Activated CD4-positive, alpha-beta T cell treated with anti-CD3 and anti-CD28 coated beads, Interleukin-2, amount 10 ng/mL, durations not matched to agents 7 days and 5 days (primary cell): Measurements from ENCODE around the gene RAI1. TPM values are rescaled to one million over a fixed set of nuclear protein-coding genes. Genes with fewer than 3 reads are reported as not detected.

Source experiments
- CTCF ChIA-PET: fragments of 350-600 bp; sonication (Branson Sonifier 250); formaldehyde crosslinking; loops from one replicate; lab custom pipeline; 2021; ENCODE audit warnings: antibody characterized with exemption; lab: Charles Lee
- POLR2A ChIA-PET: fragments of 350-600 bp; sonication (Branson Sonifier 250); formaldehyde crosslinking; loops from one replicate; lab custom pipeline; 2021; ENCODE audit warnings: antibody characterized with exemption; lab: Charles Lee
- DNase-seq: peaks from one replicate; pipeline ENCODE4 v3.0.0-alpha.2; 2020
- H3K27ac Mint-ChIP-seq: one replicate; pipeline ENCODE4 v1.8.0; 2021; ENCODE audit warnings: mild to moderate bottlenecking, moderate library complexity, mixed read lengths
- H3K27me3 Mint-ChIP-seq: one replicate; pipeline ENCODE4 v1.8.0; 2021; ENCODE audit warnings: mixed read lengths
- H3K36me3 Mint-ChIP-seq: one replicate; pipeline ENCODE4 v1.8.0; 2021; ENCODE audit warnings: low read depth, mixed read lengths
- H3K4me1 Mint-ChIP-seq: one replicate; pipeline ENCODE4 v1.8.0; 2021; ENCODE audit warnings: mixed read lengths
- H3K4me3 Mint-ChIP-seq: one replicate; pipeline ENCODE4 v1.8.0; 2021; ENCODE audit warnings: mild to moderate bottlenecking, moderate library complexity, mixed read lengths
- H3K9me3 Mint-ChIP-seq: one replicate; pipeline ENCODE4 v1.8.0; 2021; ENCODE audit warnings: mixed read lengths
- total RNA-seq, 2 experiments: library from RNA; stranded (reverse); gene quantifications; one replicate each; pipeline ENCODE4 v1.2.3, GENCODE V29; 2021

Gene RAI1
- total RNA-seq, 2 experiments from 2014 or later: 18.1 to 18.5 TPM

GRCh38 chr17:17667947-17668346 lies 13.3 kb upstream of the RAI1 start:
- peaks cover 23% of the 10 kb centered on the region for H3K4me1 Mint-ChIP-seq
- CTCF ChIA-PET: interaction anchor here (1.3 to 2.0 kb wide), 3 partner anchors 12 to 46 kb away, joined by 3 to 8 read pairs (median 4); partner anchors contain the start of gene RAI1
- H3K4me3 Mint-ChIP-seq: no peak overlapping the region
- no peaks in the 10 kb centered on the region for H3K27me3 Mint-ChIP-seq
- POLR2A ChIA-PET: no interaction called here
- H3K36me3 Mint-ChIP-seq: no peaks in the 10 kb centered on the region
- no peak overlapping the region for H3K27ac Mint-ChIP-seq
- no peak for DNase-seq
- H3K9me3 Mint-ChIP-seq: no peaks in the 10 kb centered on the region

DNA sequence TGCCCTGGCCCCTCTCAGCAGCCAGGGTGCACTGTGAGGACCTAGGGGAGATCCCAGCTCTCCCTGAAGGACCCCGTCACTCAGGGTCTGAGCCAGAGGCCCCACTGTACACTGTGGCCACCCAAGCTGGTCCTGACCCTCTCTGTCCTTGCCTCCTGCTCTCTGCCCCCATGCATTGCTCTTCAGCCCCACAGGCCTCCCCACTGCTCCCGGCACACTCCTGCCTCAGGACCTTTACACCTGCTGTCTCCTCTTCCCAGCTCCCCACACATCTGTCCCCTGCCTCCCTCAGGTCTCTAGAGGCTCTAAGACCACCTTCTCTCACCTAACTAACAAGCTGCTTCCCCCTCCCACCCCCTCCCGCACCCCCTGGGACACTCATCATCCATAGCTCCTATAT lies 12.9 kb upstream of the RAI1 start:
- peaks cover 22% of the 10 kb centered on the region for H3K4me1 Mint-ChIP-seq
- DNase-seq: no peak
- no peak overlapping the region for H3K27ac Mint-ChIP-seq
- H3K9me3 Mint-ChIP-seq: no peaks in the 10 kb centered on the region
- H3K36me3 Mint-ChIP-seq: no peaks in the 10 kb centered on the region
- H3K27me3 Mint-ChIP-seq: peaks cover 3% of the 10 kb centered on the region
- ChIA-PET CTCF (interaction anchor here (1.3 to 2.0 kb wide), 3 partner anchors 12 to 45 kb away, joined by 3 to 8 read pairs (median 4); partner anchors contain the start of gene RAI1), POLR2A (no interaction called here)
- H3K4me3 Mint-ChIP-seq: no peak overlapping the region

GRCh38 chr17:17668775-17669579 lies 12.3 kb upstream of the RAI1 start:
- Mint-ChIP-seq H3K36me3 (no peaks in the 10 kb centered on the region), H3K9me3 (no peaks in the 10 kb centered on the region), H3K4me1 (peaks cover 20% of the 10 kb centered on the region), H3K27me3 (peaks cover 10% of the 10 kb centered on the region), H3K27ac (no peak overlapping the region), H3K4me3 (no peak overlapping the region)
- DNase-seq: no peak
- ChIA-PET CTCF (interaction anchor here (1.2 to 1.9 kb wide), 4 partner anchors 11 to 44 kb away, joined by 3 to 4 read pairs (median 4); no protein-coding TSS in a partner anchor), POLR2A (no interaction called here)

DNA sequence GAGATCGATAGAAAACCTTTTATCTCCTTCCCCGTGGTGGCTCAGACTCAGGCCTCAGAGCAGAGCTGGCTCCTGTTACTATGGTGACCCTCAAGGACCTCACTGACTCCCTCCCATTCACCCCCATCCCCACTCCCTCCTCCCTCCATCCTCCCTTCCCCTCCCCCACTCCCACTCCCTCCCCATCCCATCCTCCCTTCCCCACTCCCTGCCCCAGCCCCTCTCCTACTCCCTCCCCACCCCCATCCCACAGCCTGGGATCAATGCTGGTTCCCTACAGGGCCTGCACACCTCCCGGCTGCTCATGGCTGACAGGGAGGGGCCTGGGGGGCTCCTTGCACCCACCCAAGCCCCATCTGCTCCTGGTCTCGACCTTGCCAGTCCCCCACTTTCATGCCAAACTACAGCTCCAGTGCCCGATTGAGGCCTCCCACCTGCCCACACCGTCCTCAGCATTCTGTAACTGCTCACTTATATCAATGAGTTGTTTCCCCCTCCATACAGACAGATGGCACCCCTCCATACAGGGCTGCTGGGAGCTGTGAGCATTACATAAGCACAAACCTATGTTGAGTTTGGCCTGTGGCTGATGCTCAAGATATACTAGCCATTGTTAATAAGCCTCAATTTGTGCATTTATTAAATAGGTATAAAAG lies 11.6 kb upstream of the RAI1 start:
- CTCF ChIA-PET: interaction anchor here (0.6 to 1.9 kb wide), 5 partner anchors 12 to 63 kb away, joined by 3 to 4 read pairs (median 3); no protein-coding TSS in a partner anchor
- H3K36me3 Mint-ChIP-seq: no peaks in the 10 kb centered on the region
- no peak for DNase-seq

GRCh38 chr17:17670701-17671305 lies 10.5 kb upstream of the RAI1 start:
- Mint-ChIP-seq H3K27ac (no peak overlapping the region), H3K9me3 (no peaks in the 10 kb centered on the region), H3K4me3 (no peak overlapping the region), H3K36me3 (no peaks in the 10 kb centered on the region), H3K4me1 (peaks cover 22% of the 10 kb centered on the region), H3K27me3 (peaks cover 14% of the 10 kb centered on the region)
- no peak for DNase-seq
- CTCF ChIA-PET: interaction anchor here (0.6 to 1.9 kb wide), 5 partner anchors 12 to 62 kb away, joined by 3 to 5 read pairs (median 3); no protein-coding TSS in a partner anchor
- POLR2A ChIA-PET: no interaction called here

More for the DNA sequence above, 11.6 kb upstream of the RAI1 start:
- peaks cover 11% of the 10 kb centered on the region for H3K27me3 Mint-ChIP-seq
- no peaks in the 10 kb centered on the region for H3K9me3 Mint-ChIP-seq
- H3K4me3 Mint-ChIP-seq: no peak overlapping the region
- H3K4me1 Mint-ChIP-seq: peaks cover 20% of the 10 kb centered on the region
- POLR2A ChIA-PET: no interaction called here
- no peak overlapping the region for H3K27ac Mint-ChIP-seq

- H3K4me3 Mint-ChIP-seq: no peak overlapping the region
- peaks cover 14% of the 10 kb centered on the region for H3K27me3 Mint-ChIP-seq
- ChIA-PET CTCF (interaction anchor here (0.9 to 1.2 kb wide), 3 partner anchors 9 to 196 kb away, joined by 3 to 5 read pairs (median 4); no protein-coding TSS in a partner anchor), POLR2A (no interaction called here)
- H3K27ac Mint-ChIP-seq: no peak overlapping the region
- H3K4me1 Mint-ChIP-seq: peaks cover 29% of the 10 kb centered on the region
- no peaks in the 10 kb centered on the region for H3K9me3 Mint-ChIP-seq
- no peaks in the 10 kb centered on the region for H3K36me3 Mint-ChIP-seq
- no peak for DNase-seq
Measured at GRCh38 chr17:17671369-17672129, 9.7 kb upstream of the RAI1 start.

DNA sequence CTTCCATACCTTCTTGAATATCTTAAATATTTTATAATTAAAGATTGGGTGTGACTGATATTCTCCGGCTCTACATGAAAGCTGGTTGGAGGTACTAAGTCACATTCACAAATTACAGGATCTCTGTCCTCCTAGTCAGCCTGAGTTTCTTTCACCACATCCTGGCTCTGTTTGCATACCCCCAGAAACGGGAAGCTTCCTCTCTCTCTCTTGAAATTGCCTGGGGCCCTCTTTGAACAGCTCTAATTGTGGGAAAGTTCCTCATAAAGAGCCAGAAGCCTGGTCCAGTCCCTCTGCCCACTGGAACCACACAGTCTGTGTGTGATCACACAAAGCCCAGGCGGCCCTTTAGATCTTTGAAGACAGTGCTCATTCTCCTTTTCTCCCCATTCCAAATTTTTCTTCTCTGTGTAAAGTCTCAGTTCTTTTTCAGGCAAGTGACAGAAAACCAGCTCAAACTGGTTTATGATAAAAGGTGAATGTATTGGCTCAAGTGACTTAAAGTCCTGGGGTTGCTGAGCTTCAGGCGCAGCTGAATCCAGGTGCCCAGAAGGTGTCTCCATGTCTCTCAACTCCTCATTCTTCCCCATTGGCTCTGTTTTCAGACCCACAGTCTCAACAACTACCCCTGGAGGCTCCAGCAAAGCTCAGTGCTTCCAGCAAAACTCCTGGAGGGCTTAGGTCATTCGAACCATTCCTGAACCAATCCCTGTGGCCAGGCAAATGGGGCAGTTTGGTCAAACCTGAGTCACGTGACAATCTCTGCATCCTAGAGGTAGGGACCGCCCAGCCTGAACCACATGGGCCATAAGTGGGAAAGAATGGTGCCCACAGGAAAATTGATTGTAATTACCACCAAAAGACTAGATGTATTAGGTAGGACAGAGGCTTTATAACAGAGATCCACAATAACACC lies 8.5 kb upstream of the RAI1 start:
- Mint-ChIP-seq H3K4me1 (peaks cover 39% of the 10 kb centered on the region), H3K9me3 (no peaks in the 10 kb centered on the region), H3K27me3 (peaks cover 14% of the 10 kb centered on the region), H3K27ac (no peak overlapping the region), H3K36me3 (no peaks in the 10 kb centered on the region), H3K4me3 (no peak overlapping the region)
- DNase-seq: no peak
- POLR2A ChIA-PET: no interaction called here
- CTCF ChIA-PET: interaction anchor here (1.2 kb wide), 1 partner anchor 8 kb away, joined by 4 read pairs; no protein-coding TSS in a partner anchor

- ChIA-PET CTCF (interaction anchor here (0.6 to 1.9 kb wide), 3 partner anchors 10 to 252 kb away, joined by 3 to 5 read pairs (median 3); no protein-coding TSS in a partner anchor), POLR2A (no interaction called here)
- peaks cover 23% of the 10 kb centered on the region for H3K27me3 Mint-ChIP-seq
- H3K9me3 Mint-ChIP-seq: no peaks in the 10 kb centered on the region
- DNase-seq: no peak
- H3K36me3 Mint-ChIP-seq: no peaks in the 10 kb centered on the region
- peaks cover 39% of the 10 kb centered on the region for H3K4me1 Mint-ChIP-seq
- no peak overlapping the region for H3K4me3 Mint-ChIP-seq
- H3K27ac Mint-ChIP-seq: no peak overlapping the region
Measured at GRCh38 chr17:17675416-17675815, 5.8 kb upstream of the RAI1 start.

DNA sequence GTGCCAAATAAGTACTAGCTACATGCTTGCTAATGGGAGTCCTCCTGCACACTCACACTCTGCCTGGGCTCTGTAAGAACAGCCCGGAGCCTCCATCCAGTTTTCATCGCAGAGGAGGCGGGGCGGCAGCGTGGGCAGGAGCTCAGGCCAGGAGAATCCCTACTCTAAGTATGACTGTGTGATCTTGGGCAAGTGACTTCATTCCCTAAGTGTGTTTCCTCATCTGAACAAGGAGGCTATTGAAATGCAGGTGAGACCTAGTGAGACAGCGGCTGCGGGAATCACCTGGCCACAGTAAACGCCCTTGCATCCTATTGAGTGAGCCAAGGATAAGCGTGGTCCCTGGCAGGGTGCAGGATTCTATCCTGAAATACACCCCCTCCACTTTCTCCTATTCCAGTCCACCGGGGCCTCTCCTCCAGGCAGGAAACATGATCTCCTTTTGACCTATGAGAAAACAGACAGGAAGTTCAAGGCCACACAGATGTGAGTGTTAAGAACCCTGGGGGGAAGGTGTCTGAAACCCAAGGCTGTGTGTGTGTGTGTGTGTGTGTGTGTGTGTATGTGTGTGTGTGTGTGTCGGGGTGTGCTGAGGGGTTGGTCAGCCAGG lies 5.2 kb upstream of the RAI1 start:
- H3K4me3 Mint-ChIP-seq: no peak overlapping the region
- H3K27ac Mint-ChIP-seq: peak overlapping the region; percentile 37
- H3K27me3 Mint-ChIP-seq: peaks cover 24% of the 10 kb centered on the region
- ChIA-PET CTCF (no interaction called here), POLR2A (no interaction called here)
- H3K9me3 Mint-ChIP-seq: no peaks in the 10 kb centered on the region
- H3K4me1 Mint-ChIP-seq: peaks cover 42% of the 10 kb centered on the region
- H3K36me3 Mint-ChIP-seq: no peaks in the 10 kb centered on the region
- DNase-seq: peak; percentile 45

- no peak for DNase-seq
- Mint-ChIP-seq H3K4me3 (no peak overlapping the region), H3K27ac (no peak overlapping the region), H3K9me3 (no peaks in the 10 kb centered on the region), H3K4me1 (peaks cover 39% of the 10 kb centered on the region), H3K27me3 (peaks cover 24% of the 10 kb centered on the region), H3K36me3 (no peaks in the 10 kb centered on the region)
- CTCF ChIA-PET: no interaction called here
- POLR2A ChIA-PET: no interaction called here
Measured at GRCh38 chr17:17676752-17677151, 4.5 kb upstream of the RAI1 start.
